Body of pancreas (tissue), 4 donors: ENCODE measurements around the gene SYT2. TPM values are rescaled to one million over a fixed set of nuclear protein-coding genes. Genes with fewer than 3 reads are reported as not detected.

Experiments
- ATAC-seq: fragments of 150-250 bp; one replicate; pipeline ENCODE4 v1.9.1; 2016
- DNase-seq, 4 donors: peaks; one replicate each; pipeline ENCODE4 v3.0.0-alpha.2; 2019
- H3K27ac ChIP-seq, 4 donors: fragments of 200-600 bp; sonication (generic); 1 replicate in 3 of 4; 2 replicates in 1 of 4; pipeline versions ENCODE4 v1.5.1 to v1.6.1; 2016 to 2019; ENCODE audit warnings: mild to moderate bottlenecking in 1 of 4, mixed read lengths in 1 of 4, moderate library complexity in 1 of 4
- H3K27me3 ChIP-seq, 2 donors: fragments of 200-600 bp; sonication (generic); one replicate each; pipeline ENCODE4 v1.6.0; 2016; ENCODE audit warnings: mild to moderate bottlenecking in 1 of 2
- H3K36me3 ChIP-seq, 2 donors: fragments of 200-600 bp; sonication (generic); replicated peaks in 1 of 2; 2 replicates each; pipeline ENCODE4 v1.5.1; 2016; ENCODE audit warnings: low read depth in 2 of 2; ENCODE audit not compliant: insufficient read depth in 1 of 2
- H3K4me1 ChIP-seq: fragments of 200-600 bp; sonication (generic); one replicate; pipeline ENCODE4 v1.6.0; 2016
- H3K4me3 ChIP-seq, 2 donors: fragments of 200-600 bp; sonication (generic); 1 replicate in 1 of 2; 2 replicates in 1 of 2; pipeline ENCODE4 v1.5.1; 2016 to 2019
- H3K9me3 ChIP-seq, 3 donors: fragments of 200-600 bp; sonication (generic); 1 replicate in 2 of 3; 2 replicates in 1 of 3; pipeline ENCODE4 v1.5.1; 2016
- CTCF ChIP-seq, 7 experiments: fragments of 450-650 bp in 4 of 7; fragments of 200-600 bp in 3 of 7; sonication (generic) in 3 of 7; IDR thresholded peaks; one replicate each; pipeline ENCODE4 v1.5.1; 2016 to 2019; ENCODE audit warnings: antibody characterized with exemption in 7 of 7
- POLR2A ChIP-seq, 3 donors: fragments of 450-650 bp; IDR thresholded peaks; one replicate each; pipeline ENCODE4 v1.6.1; 2016; ENCODE audit warnings: antibody characterized with exemption in 3 of 3, mild to moderate bottlenecking in 2 of 3
- WGBS, 2 donors: methylation state at CpG; one replicate each; pipeline ENCODE4 v1.1.5; 2017; 5-methylcytosine and 5-hydroxymethylcytosine counted together
- intact Hi-C: fragments of 100-400 bp; cut with DNase I; formaldehyde crosslinking; loops from one replicate; pipeline ENCODE4 v1.15.1; 2023
- total RNA-seq, 2 donors: library from RNA; depleted of rRNA; stranded (reverse); fragments of >200 nt; gene quantifications; one replicate each; pipeline ENCODE4 v1.1.0, GENCODE V29; 2016

The SYT2 gene
- total RNA-seq, 2 donors from 2014 or later, result not detected

- Histone ChIP-seq H3K4me1 (no peaks in the 10 kb centered on the region), H3K27ac (no peak overlapping the region), H3K9me3 (no peaks in the 10 kb centered on the region), H3K4me3 (no peak overlapping the region), H3K36me3 (no peaks in the 10 kb centered on the region), H3K27me3 (no peaks in the 10 kb centered on the region)
- DNase-seq, result no peak
- 81 to 98% methylated on average over 2 of the region's 2 CpGs for WGBS, 2 donors
- ATAC-seq, result no peak
- intact Hi-C loops, result no loop called here
- TF ChIP-seq CTCF (IDR thresholded peaks at IDR 0.05), result no peak
- TF ChIP-seq POLR2A (IDR thresholded peaks at IDR 0.05), result no peak
These were observed 32.8 kb downstream of the SYT2 start for GRCh38 chr1:202677433-202677832.

GRCh38 chr1:202673531-202673930 lies 36.7 kb downstream of the SYT2 start:
- WGBS, 2 donors, result 72 to 84% methylated on average over 5 of the region's 5 CpGs
- Histone ChIP-seq H3K4me1 (peaks cover 8% of the 10 kb centered on the region), H3K36me3 (no peaks in the 10 kb centered on the region), H3K27me3 (no peaks in the 10 kb centered on the region), H3K9me3 (no peaks in the 10 kb centered on the region), H3K27ac (no peak overlapping the region), H3K4me3 (no peak overlapping the region)
- intact Hi-C loops, result no loop called here
- no peak for DNase-seq
- no peak for ATAC-seq
- TF ChIP-seq POLR2A (IDR thresholded peaks at IDR 0.05) (no peak), CTCF (IDR thresholded peaks at IDR 0.05) (no peak)

- TF ChIP-seq POLR2A (IDR thresholded peaks at IDR 0.05) (no peak), CTCF (IDR thresholded peaks at IDR 0.05) (no peak)
- Histone ChIP-seq H3K4me1 (peaks cover 8% of the 10 kb centered on the region), H3K27ac (no peak overlapping the region), H3K4me3 (no peak overlapping the region), H3K27me3 (no peaks in the 10 kb centered on the region), H3K36me3 (no peaks in the 10 kb centered on the region), H3K9me3 (no peaks in the 10 kb centered on the region)
- DNase-seq, result peak; percentile 62 to 80 (median 69)
- 37 to 39% methylated on average over 5 of the region's 5 CpGs for WGBS, 2 donors
- peak; percentile 53 for ATAC-seq
- intact Hi-C loops, result no loop called here
These were observed 38.9 kb downstream of the SYT2 start for GRCh38 chr1:202671399-202671798.

- H3K4me3 ChIP-seq, result no peak overlapping the region
- no peaks in the 10 kb centered on the region for H3K9me3 ChIP-seq
- H3K36me3 ChIP-seq, result no peaks in the 10 kb centered on the region
- H3K27me3 ChIP-seq, result no peaks in the 10 kb centered on the region
- no peak overlapping the region for H3K27ac ChIP-seq
- TF ChIP-seq CTCF (IDR thresholded peaks at IDR 0.05) (no peak), POLR2A (IDR thresholded peaks at IDR 0.05) (no peak)
- intact Hi-C loops, result no loop called here
- no peaks in the 10 kb centered on the region for H3K4me1 ChIP-seq
- ATAC-seq, result no peak
- 66 to 74% methylated on average over 3 of the region's 3 CpGs for WGBS, 2 donors
- DNase-seq, result no peak
These were observed 44.8 kb downstream of the SYT2 start for GRCh38 chr1:202665417-202665816.

GRCh38 chr1:202664083-202664482 lies 46.2 kb downstream of the SYT2 start:
- 22 to 76% methylated on average over 1 of the region's 1 CpG for WGBS, 2 donors
- Histone ChIP-seq H3K9me3 (no peaks in the 10 kb centered on the region), H3K27ac (no peak overlapping the region), H3K36me3 (no peaks in the 10 kb centered on the region), H3K4me1 (no peaks in the 10 kb centered on the region), H3K27me3 (no peaks in the 10 kb centered on the region), H3K4me3 (no peak overlapping the region)
- DNase-seq (no peak), ATAC-seq (no peak)
- intact Hi-C loops, result no loop called here
- TF ChIP-seq POLR2A (IDR thresholded peaks at IDR 0.05), result no peak
- TF ChIP-seq CTCF (IDR thresholded peaks at IDR 0.05), result no peak
